HepG2 (cell line): ENCODE data around the gene SH3PXD2A. TPM values are rescaled to one million over a fixed set of nuclear protein-coding genes. Genes with fewer than 3 reads are reported as not detected.

ENCODE experiments used
- ATAC-seq: fragments of 200-7000 bp; cut with Tn5 transposase; 3 replicates; pipeline ENCODE4 v1.9.1; 2020; ENCODE audit warnings: mild to moderate bottlenecking, moderate library complexity
- BruUV-seq: library from RNA; stranded (reverse); fragments of 400-500 nt; replicated peaks from 2 replicates; lab custom pipeline; 2021; lab: Mats Ljungman, UMichigan
- CTCF ChIA-PET: fragments of 300-600 bp; formaldehyde crosslinking; extraction: SDS; loops from one replicate; lab custom pipeline; 2021; ENCODE audit warnings: low total read pairs, inconsistent platforms, low intra/inter-chr PET ratio; lab: Yijun Ruan, JAX
- POLR2A ChIA-PET: fragments of 350-600 bp; sonication (Branson Sonifier 250); formaldehyde crosslinking; loops from one replicate; lab custom pipeline; 2020; ENCODE audit warnings: antibody characterized with exemption, inconsistent platforms; lab: Yijun Ruan, JAX
- DNase-seq: peaks from one replicate; pipeline ENCODE4 v3.0.0-alpha.2; 2015; ENCODE audit warnings: low spot score
- FAIRE-seq: peaks from 3 replicates; lab custom pipeline; 2011; peaks lifted over from hg19 to GRCh38; lab: Jason Lieb, UNC
- H2AFZ ChIP-seq: one replicate; pipeline ENCODE4 v1.6.1; 2011; ENCODE audit warnings: low read length, inconsistent platforms
- H3K27ac ChIP-seq: fragments of 300-600 bp; 3 replicates; pipeline ENCODE4 v1.8.0; 2011; ENCODE audit warnings: mixed run types, mild to moderate bottlenecking, mixed read lengths, low read length, inconsistent platforms; ENCODE audit not compliant: insufficient read depth; ENCODE audit errors: extremely low read length
- H3K27me3 ChIP-seq, 2 experiments: fragments of 200-600 bp in 1 of 2; 2 replicates in 1 of 2; 3 replicates in 1 of 2; pipeline versions ENCODE4 v1.6.0 to v1.8.0; 2011; ENCODE audit warnings: low read length in 2 of 2, mild to moderate bottlenecking in 2 of 2, moderate library complexity in 2 of 2, inconsistent platforms in 1 of 2; ENCODE audit not compliant: insufficient read depth in 2 of 2, control insufficient read depth in 1 of 2
- H3K36me3 ChIP-seq, 2 experiments: fragments of 200-600 bp in 1 of 2; replicated peaks in 1 of 2; 2 replicates in 1 of 2; 3 replicates in 1 of 2; pipeline versions ENCODE4 v1.5.1 to v1.8.0; 2011; ENCODE audit warnings: low read length in 2 of 2, inconsistent platforms in 1 of 2; ENCODE audit not compliant: insufficient read depth in 2 of 2, control insufficient read depth in 1 of 2
- H3K4me1 ChIP-seq: 2 replicates; pipeline ENCODE4 v1.5.1; 2012; ENCODE audit warnings: low read length, inconsistent platforms; ENCODE audit not compliant: insufficient read depth
- H3K4me2 ChIP-seq: 2 replicates; pipeline ENCODE4 v1.6.0; 2011; ENCODE audit warnings: low read depth, low read length, inconsistent platforms
- H3K4me3 ChIP-seq, 3 experiments: fragments of 200-600 bp in 1 of 3; sonication (generic), shearing (Covaris generic) in 1 of 3; replicated peaks in 1 of 3; 2 replicates each; pipeline ENCODE4 v1.5.1; 2011 to 2016; ENCODE audit warnings: low read length in 3 of 3, inconsistent platforms in 2 of 3, low read depth in 2 of 3, mild to moderate bottlenecking in 2 of 3, control low read depth in 1 of 3, mixed read lengths in 1 of 3; ENCODE audit not compliant: insufficient read depth in 1 of 3
- H3K79me2 ChIP-seq: one replicate; pipeline ENCODE4 v1.6.1; 2011; ENCODE audit warnings: low read length, inconsistent platforms; ENCODE audit not compliant: insufficient read depth
- H3K9ac ChIP-seq: 2 replicates; pipeline ENCODE4 v1.6.0; 2011; ENCODE audit warnings: mild to moderate bottlenecking, low read depth, low read length, inconsistent platforms; ENCODE audit not compliant: insufficient read depth
- H3K9me3 ChIP-seq: 2 replicates; pipeline ENCODE4 v1.5.1; 2012; ENCODE audit warnings: mild to moderate bottlenecking, low read length
- H4K20me1 ChIP-seq: 2 replicates; pipeline ENCODE4 v1.6.0; 2011; ENCODE audit warnings: inconsistent platforms, mild to moderate bottlenecking, low read length, moderate library complexity; ENCODE audit not compliant: insufficient read depth
- ATAD3A ChIP-seq: sonication (generic); formaldehyde crosslinking; IDR thresholded peaks from 2 replicates; pipeline ENCODE4 v1.4.0; 2020; ENCODE audit warnings: missing genetic modification reagents
- CHCHD3 ChIP-seq: sonication (generic); formaldehyde crosslinking; IDR thresholded peaks from 2 replicates; pipeline ENCODE4 v1.8.0; 2022; ENCODE audit warnings: mild to moderate bottlenecking, missing genetic modification reagents, moderate library complexity
- ELF3 ChIP-seq: IDR thresholded peaks from 2 replicates; pipeline ENCODE4 v1.6.1; 2016; ENCODE audit warnings: missing genetic modification reagents, missing compliant biosample characterization
- FLYWCH1 ChIP-seq: sonication (generic); formaldehyde crosslinking; IDR thresholded peaks from 2 replicates; pipeline ENCODE4 v1.8.1; 2023; ENCODE audit warnings: mild to moderate bottlenecking, missing genetic modification reagents
- HIVEP1 ChIP-seq: sonication (generic); formaldehyde crosslinking; IDR thresholded peaks from 2 replicates; pipeline ENCODE4 v1.4.0; 2020; ENCODE audit warnings: mild to moderate bottlenecking, missing genetic modification reagents
- IRF2 ChIP-seq: IDR thresholded peaks from 2 replicates; pipeline ENCODE4 v1.6.1; 2018; ENCODE audit warnings: missing genetic modification reagents, missing compliant biosample characterization
- JARID2 ChIP-seq: sonication (generic); formaldehyde crosslinking; IDR thresholded peaks from 2 replicates; pipeline ENCODE4 v1.8.1; 2023; ENCODE audit warnings: missing genetic modification reagents, inconsistent platforms; ENCODE audit not compliant: insufficient replicate concordance
- MTF1 ChIP-seq: sonication (generic); formaldehyde crosslinking; IDR thresholded peaks from 2 replicates; pipeline ENCODE4 v1.5.0; 2020; ENCODE audit warnings: missing genetic modification reagents
- NPAS2 ChIP-seq: sonication (generic); formaldehyde crosslinking; IDR thresholded peaks from 2 replicates; pipeline ENCODE4 v1.8.0; 2022; ENCODE audit warnings: mild to moderate bottlenecking, missing genetic modification reagents, borderline replicate concordance
- ONECUT2 ChIP-seq: sonication (generic); formaldehyde crosslinking; IDR thresholded peaks from 2 replicates; pipeline ENCODE4 v1.4.0; 2020; ENCODE audit warnings: missing genetic modification reagents
- PPARG ChIP-seq: conservative IDR thresholded peaks from 2 replicates; pipeline ENCODE4 v1.6.1; 2016; ENCODE audit warnings: missing biosample characterization, missing genetic modification reagents
- SMAD3 ChIP-seq: sonication (generic); formaldehyde crosslinking; IDR thresholded peaks from 2 replicates; pipeline ENCODE4 v1.4.0; 2020; ENCODE audit warnings: missing genetic modification reagents
- ZBTB21 ChIP-seq: sonication (generic); formaldehyde crosslinking; IDR thresholded peaks from 2 replicates; pipeline ENCODE4 v1.4.0; 2020; ENCODE audit warnings: missing genetic modification reagents
- ZNF121 ChIP-seq: sonication (generic); formaldehyde crosslinking; IDR thresholded peaks from 2 replicates; pipeline ENCODE4 v1.5.0; 2020; ENCODE audit warnings: mild to moderate bottlenecking, missing genetic modification reagents
- ZNF251 ChIP-seq: sonication (generic); formaldehyde crosslinking; IDR thresholded peaks from 2 replicates; pipeline ENCODE4 v1.9.0; 2021; ENCODE audit warnings: mild to moderate bottlenecking, missing genetic modification reagents
- ZNF549 ChIP-seq: sonication (generic); formaldehyde crosslinking; IDR thresholded peaks from 2 replicates; pipeline ENCODE4 v1.5.0; 2020; ENCODE audit warnings: missing genetic modification reagents
- ZNF883 ChIP-seq: sonication (generic); formaldehyde crosslinking; IDR thresholded peaks from 2 replicates; pipeline ENCODE4 v1.5.1; 2020; ENCODE audit warnings: mild to moderate bottlenecking, missing genetic modification reagents; ENCODE audit errors: not compliant biosample characterization
- WGBS: methylation state at CpG from one replicate; pipeline ENCODE4 v1.1.6; 2017; ENCODE audit warnings: low lambda C conversion rate; 5-methylcytosine and 5-hydroxymethylcytosine counted together
- in situ Hi-C: cut with HindIII; loops from 2 replicates; pipeline ENCODE4 v1.10.0; 2017; ENCODE audit warnings: low pct_unique_long_range_greater_than_20kb; ENCODE audit not compliant: extremely low pct_ligation_motif_present
- intact Hi-C: fragments of 100-400 bp; cut with micrococcal nuclease; formaldehyde crosslinking; loops from one replicate; pipeline ENCODE4 v1.10.0; 2022; ENCODE audit not compliant: unreplicated experiment
- polyA plus RNA-seq, 8 experiments: library from polyadenylated mRNA; depleted of rRNA in 3 of 8; stranded (reverse) in 7 of 8; unstranded in 1 of 8; fragments of >200 nt; fragmentation: Illumina TruSeq in 4 of 8; extraction: Trizol in 4 of 8; gene quantifications; 2 replicates each; pipeline versions ENCODE4 v1.2.1 to v1.2.3, GENCODE V29; 2011 to 2016; ENCODE audit warnings: low read depth in 4 of 8, missing spikeins in 1 of 8, mixed read lengths in 1 of 8; ENCODE audit not compliant: insufficient read depth in 1 of 8
- total RNA-seq, 5 experiments: library from RNA; depleted of rRNA; stranded (reverse); fragments of >200 nt; fragmentation: Illumina TruSeq; extraction: Trizol; gene quantifications; 2 replicates each; pipeline ENCODE4 v1.2.3, GENCODE V29; 2016; ENCODE audit warnings: low read depth in 1 of 5
- TF ChIP-seq, protein P1 (sequence below): sonication (generic); formaldehyde crosslinking; IDR thresholded peaks from 2 replicates; pipeline ENCODE4 v1.8.1; 2022; ENCODE audit warnings: low read depth, mild to moderate bottlenecking, missing genetic modification reagents
- TF ChIP-seq, protein P2 (sequence below): sonication (generic); formaldehyde crosslinking; IDR thresholded peaks from 2 replicates; pipeline ENCODE4 v1.5.1; 2020; ENCODE audit warnings: mild to moderate bottlenecking, moderate library complexity, missing genetic modification reagents
- TF ChIP-seq, protein P3 (sequence below): sonication (generic); formaldehyde crosslinking; IDR thresholded peaks from 2 replicates; pipeline ENCODE4 v1.4.0; 2020; ENCODE audit warnings: mild to moderate bottlenecking, missing genetic modification reagents

Gene SH3PXD2A
- total and polyA plus RNA-seq, 2 of the 13 experiments (the other 11 are each of a cell fraction or from before 2014, with no cell fraction given) = 11.1 to 11.3 TPM

DNA sequence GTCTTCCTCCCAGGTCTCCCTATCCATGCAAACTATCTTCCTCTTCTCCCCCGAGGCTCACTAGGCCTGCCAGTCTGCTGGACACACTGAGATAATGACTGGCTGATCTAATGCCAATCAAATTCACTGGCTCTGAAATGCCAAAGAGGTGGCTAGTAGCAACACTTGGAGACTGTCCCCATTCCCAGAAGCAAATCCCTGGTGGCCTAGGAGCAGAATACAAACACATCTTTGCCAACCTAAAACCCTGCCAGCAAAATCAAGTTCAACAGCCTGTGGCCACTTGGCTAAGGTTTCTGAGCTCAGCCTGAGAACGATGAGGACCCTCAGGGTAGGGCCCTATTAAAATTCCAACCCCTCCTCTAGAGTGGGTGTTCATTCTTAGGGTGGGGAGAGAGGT lies 46.6 kb downstream of the SH3PXD2A start (continued):
- TF ChIP-seq, protein P1, sequence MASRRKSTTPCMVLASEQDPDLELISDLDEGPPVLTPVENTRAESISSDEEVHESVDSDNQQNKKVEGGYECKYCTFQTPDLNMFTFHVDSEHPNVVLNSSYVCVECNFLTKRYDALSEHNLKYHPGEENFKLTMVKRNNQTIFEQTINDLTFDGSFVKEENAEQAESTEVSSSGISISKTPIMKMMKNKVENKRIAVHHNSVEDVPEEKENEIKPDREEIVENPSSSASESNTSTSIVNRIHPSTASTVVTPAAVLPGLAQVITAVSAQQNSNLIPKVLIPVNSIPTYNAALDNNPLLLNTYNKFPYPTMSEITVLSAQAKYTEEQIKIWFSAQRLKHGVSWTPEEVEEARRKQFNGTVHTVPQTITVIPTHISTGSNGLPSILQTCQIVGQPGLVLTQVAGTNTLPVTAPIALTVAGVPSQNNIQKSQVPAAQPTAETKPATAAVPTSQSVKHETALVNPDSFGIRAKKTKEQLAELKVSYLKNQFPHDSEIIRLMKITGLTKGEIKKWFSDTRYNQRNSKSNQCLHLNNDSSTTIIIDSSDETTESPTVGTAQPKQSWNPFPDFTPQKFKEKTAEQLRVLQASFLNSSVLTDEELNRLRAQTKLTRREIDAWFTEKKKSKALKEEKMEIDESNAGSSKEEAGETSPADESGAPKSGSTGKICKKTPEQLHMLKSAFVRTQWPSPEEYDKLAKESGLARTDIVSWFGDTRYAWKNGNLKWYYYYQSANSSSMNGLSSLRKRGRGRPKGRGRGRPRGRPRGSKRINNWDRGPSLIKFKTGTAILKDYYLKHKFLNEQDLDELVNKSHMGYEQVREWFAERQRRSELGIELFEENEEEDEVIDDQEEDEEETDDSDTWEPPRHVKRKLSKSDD (CRISPR knock-in tag) = no peak
- TF ChIP-seq SMAD3 = no peak

DNA sequence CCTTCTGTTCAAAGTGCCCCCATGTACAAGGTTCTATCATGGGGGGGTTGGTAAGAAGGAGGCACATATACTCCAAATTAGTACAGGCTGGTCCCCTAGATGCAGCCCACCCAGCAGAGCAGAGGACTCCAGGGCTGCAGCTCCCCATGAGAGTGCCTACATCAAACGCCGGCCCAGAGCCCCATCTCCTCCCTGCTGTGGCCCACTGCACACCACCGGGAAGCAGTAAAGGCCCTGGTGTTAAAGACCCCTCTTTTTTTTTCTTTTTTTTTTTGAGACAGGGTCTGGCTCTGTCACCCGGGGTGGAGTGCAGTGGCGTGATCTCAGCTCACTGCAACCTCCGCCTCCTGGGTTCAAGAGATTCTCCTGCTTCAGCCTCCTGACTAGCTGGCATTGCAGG lies 47.4 kb downstream of the SH3PXD2A start:
- Histone ChIP-seq H3K9me3 (no peaks in the 10 kb centered on the region), H3K79me2 (peaks cover 72% of the 10 kb centered on the region), H3K9ac (no peak overlapping the region), H3K27me3 (no peaks in the 10 kb centered on the region), H2AFZ (no peak overlapping the region), H4K20me1 (peaks cover 9% of the 10 kb centered on the region), H3K4me3 (no peak overlapping the region), H3K27ac (no peak overlapping the region), H3K4me2 (no peak overlapping the region), H3K36me3 (peaks cover 10 to 24% of the 10 kb centered on the region in 2 experiments), H3K4me1 (peaks cover 63% of the 10 kb centered on the region)
- FAIRE-seq (no peak), ATAC-seq (no peak), DNase-seq (no peak)
- in situ Hi-C loops (no loop called here), intact Hi-C loops (no loop called here)
- no peak for TF ChIP-seq ONECUT2 (CRISPR knock-in tag)
- TF ChIP-seq NPAS2 (CRISPR knock-in tag) = no peak
- TF ChIP-seq PPARG = no peak
- no peak for TF ChIP-seq ZBTB21
- TF ChIP-seq ZNF121 (CRISPR knock-in tag) = no peak
- TF ChIP-seq, protein P2, sequence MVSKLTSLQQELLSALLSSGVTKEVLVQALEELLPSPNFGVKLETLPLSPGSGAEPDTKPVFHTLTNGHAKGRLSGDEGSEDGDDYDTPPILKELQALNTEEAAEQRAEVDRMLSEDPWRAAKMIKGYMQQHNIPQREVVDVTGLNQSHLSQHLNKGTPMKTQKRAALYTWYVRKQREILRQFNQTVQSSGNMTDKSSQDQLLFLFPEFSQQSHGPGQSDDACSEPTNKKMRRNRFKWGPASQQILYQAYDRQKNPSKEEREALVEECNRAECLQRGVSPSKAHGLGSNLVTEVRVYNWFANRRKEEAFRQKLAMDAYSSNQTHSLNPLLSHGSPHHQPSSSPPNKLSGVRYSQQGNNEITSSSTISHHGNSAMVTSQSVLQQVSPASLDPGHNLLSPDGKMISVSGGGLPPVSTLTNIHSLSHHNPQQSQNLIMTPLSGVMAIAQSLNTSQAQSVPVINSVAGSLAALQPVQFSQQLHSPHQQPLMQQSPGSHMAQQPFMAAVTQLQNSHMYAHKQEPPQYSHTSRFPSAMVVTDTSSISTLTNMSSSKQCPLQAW = no peak
- no peak for TF ChIP-seq ZNF549 (CRISPR knock-in tag)
- TF ChIP-seq JARID2 (CRISPR knock-in tag) = no peak
- TF ChIP-seq CHCHD3 (CRISPR knock-in tag) = no peak
- TF ChIP-seq FLYWCH1 (CRISPR knock-in tag) = no peak
- TF ChIP-seq MTF1 = no peak
- TF ChIP-seq ATAD3A = no peak
- TF ChIP-seq, protein P3, sequence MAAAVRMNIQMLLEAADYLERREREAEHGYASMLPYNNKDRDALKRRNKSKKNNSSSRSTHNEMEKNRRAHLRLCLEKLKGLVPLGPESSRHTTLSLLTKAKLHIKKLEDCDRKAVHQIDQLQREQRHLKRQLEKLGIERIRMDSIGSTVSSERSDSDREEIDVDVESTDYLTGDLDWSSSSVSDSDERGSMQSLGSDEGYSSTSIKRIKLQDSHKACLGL = no peak
- no peak for TF ChIP-seq ELF3 (CRISPR knock-in tag)
- TF ChIP-seq IRF2 (CRISPR knock-in tag) = no peak
- TF ChIP-seq ZNF883 (CRISPR knock-in tag) = no peak
- TF ChIP-seq HIVEP1 (CRISPR knock-in tag) = no peak
- no peak for TF ChIP-seq ZNF251 (CRISPR knock-in tag)
- WGBS = 100% methylated on average over 6 of the region's 6 CpGs
- no TSS peak for BruUV-seq
- POLR2A ChIA-PET = interaction anchor here (1.9 kb wide), 1 partner anchor 14 kb away, joined by 5 read pairs; no protein-coding TSS in a partner anchor
- CTCF ChIA-PET = no interaction called here
